ENCODE data around the gene ITGA6.

- TF ChIP-seq POLR2AphosphoS5 (IDR thresholded peaks at IDR 0.05; ENCODE audit: borderline replicate concordance, low read depth, low read length), result no peak
- no peak for TF ChIP-seq FOXP2 (optimal IDR thresholded peaks at IDR 0.05; ENCODE audit: control extremely low read depth, extremely low read length, insufficient read depth)
These were observed 121.7 kb downstream of the ITGA6 start for GRCh38 chr2:172549131-172549530.

All from SK-N-MC (cell line).